ENCODE measurements around the gene PDZD4. TPM values are rescaled to one million over a fixed set of nuclear protein-coding genes. Genes with fewer than 3 reads are reported as not detected.

The PDZD4 gene
- total and polyA plus RNA-seq, 9 of the 15 experiments (the other 6 are each of a cell fraction or from before 2014, with no cell fraction given), result 0.05 to 0.38 (median 0.07) TPM; not detected in 5

- TF ChIP-seq MGA (IDR thresholded peaks at IDR 0.05), result peak; percentile 17; the same call in 1 of the 2 replicates
- TF ChIP-seq ZFP36 (IDR thresholded peaks at IDR 0.05; ENCODE audit: low read depth, low read length, partially characterized antibody), result no peak
- TF ChIP-seq, protein P1, sequence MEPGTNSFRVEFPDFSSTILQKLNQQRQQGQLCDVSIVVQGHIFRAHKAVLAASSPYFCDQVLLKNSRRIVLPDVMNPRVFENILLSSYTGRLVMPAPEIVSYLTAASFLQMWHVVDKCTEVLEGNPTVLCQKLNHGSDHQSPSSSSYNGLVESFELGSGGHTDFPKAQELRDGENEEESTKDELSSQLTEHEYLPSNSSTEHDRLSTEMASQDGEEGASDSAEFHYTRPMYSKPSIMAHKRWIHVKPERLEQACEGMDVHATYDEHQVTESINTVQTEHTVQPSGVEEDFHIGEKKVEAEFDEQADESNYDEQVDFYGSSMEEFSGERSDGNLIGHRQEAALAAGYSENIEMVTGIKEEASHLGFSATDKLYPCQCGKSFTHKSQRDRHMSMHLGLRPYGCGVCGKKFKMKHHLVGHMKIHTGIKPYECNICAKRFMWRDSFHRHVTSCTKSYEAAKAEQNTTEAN (CRISPR knock-in tag; IDR thresholded peaks at IDR 0.05), result no peak
- TF ChIP-seq CBX1 (IDR thresholded peaks at IDR 0.05; ENCODE audit: low read depth), result no peak
- TF ChIP-seq ZNF707 (CRISPR knock-in tag; conservative IDR thresholded peaks at IDR 0.05), result no peak
- no peak for TF ChIP-seq ZNF232 (CRISPR knock-in tag; IDR thresholded peaks at IDR 0.05)
- TF ChIP-seq ETV6 (IDR thresholded peaks at IDR 0.05; ENCODE audit: borderline replicate concordance in 1 of 2, low read depth in 2 of 2, low read length in 1 of 2), result no peak
- TF ChIP-seq ETV6 (CRISPR knock-in tag; IDR thresholded peaks at IDR 0.05; ENCODE audit: borderline replicate concordance), result no peak
- no peak for TF ChIP-seq ZNF764 (CRISPR knock-in tag; IDR thresholded peaks at IDR 0.05; ENCODE audit: low read depth)
- no peak for TF ChIP-seq BCLAF1 (IDR thresholded peaks at IDR 0.05; ENCODE audit: borderline replicate concordance in 1 of 2, control insufficient read depth in 1 of 2, low read depth in 2 of 2, low read length in 1 of 2)
Measured at GRCh38 chrX:153791104-153791852, 39.1 kb downstream of the PDZD4 start (continued).

Measured in K562 (cell line).